GM21529 (cell line): ENCODE data around the gene PIWIL4.

Experiments used
- ATAC-seq: cut with Tn5 transposase; IDR thresholded peaks from one replicate; pipeline ENCODE4 v1.9.1; 2021; ENCODE audit not compliant: unreplicated experiment

PIWIL4 gene

DNA sequence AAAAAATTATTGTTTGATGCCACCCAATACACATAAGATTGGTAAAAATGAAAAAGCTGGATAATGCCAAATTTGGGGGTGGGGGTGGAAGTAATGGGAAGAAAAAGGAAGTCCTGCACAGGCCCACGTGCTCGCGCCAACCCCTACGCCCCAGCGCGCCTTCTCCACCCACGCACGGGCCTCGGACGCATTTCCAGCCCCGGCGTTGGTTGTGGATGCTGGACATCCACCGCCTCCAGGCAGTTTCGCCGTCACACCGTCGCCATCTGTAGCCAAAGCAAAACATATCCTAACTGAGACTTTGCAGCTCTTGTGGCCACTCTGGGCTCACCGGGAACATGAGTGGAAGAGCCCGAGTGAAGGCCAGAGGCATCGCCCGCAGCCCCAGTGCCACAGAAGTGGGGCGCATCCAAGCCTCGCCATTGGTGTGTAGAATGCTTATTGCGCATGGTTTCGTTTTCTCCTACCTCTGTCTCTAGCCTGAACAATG is at the start of gene PIWIL4:
TSS of gene PIWIL4 (plus strand) at position 188 of the 490 bp plus-strand sequence. CDS start at position 339, 151 bp downstream.
- no peak for ATAC-seq

DNA sequence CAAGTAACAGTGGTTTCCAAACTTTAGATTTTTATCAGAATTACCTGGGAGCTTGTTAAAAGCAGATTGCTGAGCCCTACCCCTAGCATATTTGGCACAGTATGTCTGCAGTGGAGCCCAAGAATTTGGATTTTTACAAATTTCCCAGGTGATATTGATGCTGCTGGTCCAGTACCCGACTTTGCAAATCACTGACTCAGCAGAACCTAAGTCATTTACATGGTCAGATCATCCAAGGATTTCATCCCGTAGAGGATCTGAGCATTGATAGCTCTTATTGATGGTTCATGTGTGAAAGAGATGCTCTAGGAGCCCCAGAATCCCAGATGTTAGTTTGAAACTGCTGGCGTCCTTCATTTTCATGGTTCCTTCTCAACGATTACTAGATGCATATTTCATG is 48.9 kb upstream of the PIWIL4 start:
- no peak for ATAC-seq

DNA sequence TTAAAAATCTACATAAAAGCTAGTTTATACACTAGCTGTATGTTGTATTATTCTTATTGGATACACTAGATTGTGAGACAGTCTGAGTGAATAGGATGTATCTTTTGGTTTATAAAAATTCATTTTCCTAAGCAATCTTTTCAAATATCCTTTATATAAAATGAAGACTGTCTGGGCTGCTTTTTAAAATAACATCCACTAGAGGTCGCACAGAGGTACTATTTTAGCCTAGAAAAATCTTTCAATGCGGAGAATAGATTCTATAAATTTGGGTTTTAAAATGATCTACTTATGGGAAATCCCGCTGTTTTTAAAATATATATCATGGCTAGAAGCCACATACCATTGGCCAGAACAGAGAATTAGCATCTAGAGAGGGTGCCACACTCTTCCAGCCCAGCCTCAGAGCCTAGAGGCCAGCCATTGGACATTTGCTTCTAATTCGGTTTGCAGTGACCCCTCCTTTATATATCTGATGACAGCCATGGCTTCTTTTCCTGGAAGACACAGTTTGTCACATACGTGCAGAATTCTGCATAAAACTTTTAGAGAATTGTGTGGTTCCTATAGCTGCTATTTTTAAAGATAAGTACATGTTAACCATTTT is 47.6 kb upstream of the PIWIL4 start:
- ATAC-seq = no peak

DNA sequence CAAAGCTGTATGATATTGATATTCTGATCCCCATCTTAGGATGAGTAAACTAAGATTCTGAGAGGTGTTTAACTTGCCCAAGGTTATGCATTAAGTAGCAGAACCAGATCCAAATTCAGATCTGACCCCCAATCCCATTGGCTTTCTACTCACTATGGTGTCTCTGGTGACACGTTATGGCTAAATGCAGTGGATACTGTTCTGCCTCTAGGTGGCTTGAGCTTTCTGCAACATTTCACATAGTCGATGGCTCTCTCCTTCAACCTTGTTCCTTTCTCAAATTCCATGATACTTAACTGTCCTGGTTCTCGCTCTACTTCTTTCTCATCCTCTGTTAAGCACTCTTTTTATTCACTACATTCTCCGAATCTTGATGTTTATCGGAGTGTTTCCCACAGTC is 45.5 kb upstream of the PIWIL4 start:
- ATAC-seq = peak; percentile 52

GRCh38 chr11:94524341-94524740 is 42.8 kb upstream of the PIWIL4 start:
- ATAC-seq = no peak

GRCh38 chr11:94525546-94526324 is 41.4 kb upstream of the PIWIL4 start:
- ATAC-seq = no peak

DNA sequence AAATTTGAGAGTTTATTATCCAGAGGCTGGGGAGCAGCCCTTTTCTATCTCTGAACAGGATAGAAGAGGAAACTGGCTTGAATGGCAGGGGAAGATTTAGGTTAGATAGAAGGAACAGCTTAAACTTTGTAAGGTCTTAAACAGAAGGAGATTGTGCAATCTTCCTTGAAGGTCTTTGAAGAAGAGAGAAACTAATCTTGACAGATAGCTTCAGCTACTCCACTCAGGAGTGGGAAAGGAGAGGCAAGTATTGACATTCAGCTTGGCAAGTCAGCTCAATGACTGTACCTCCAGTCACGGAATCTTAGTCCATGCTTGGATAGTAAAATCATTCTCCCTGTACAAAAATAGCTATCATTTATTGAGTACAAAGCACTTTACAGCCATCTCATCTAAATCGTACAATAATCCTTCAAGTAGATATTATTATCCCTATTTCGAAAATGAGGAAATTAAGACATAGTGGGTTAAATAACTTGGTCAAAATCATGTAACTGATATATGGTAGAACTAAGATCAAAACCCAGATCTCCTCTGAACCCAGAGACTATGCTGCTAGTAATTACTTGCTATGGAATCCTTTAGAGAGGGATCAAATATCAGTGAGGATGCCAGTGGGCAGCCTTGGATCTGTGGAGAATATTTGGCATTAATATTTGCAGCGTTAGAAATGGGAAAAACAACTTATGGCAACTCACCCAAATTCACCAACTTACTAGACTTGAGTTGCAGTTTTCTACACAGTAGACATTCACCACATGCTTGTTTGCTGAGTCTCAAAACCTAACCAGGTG is 40.3 kb upstream of the PIWIL4 start:
- no peak for ATAC-seq

DNA sequence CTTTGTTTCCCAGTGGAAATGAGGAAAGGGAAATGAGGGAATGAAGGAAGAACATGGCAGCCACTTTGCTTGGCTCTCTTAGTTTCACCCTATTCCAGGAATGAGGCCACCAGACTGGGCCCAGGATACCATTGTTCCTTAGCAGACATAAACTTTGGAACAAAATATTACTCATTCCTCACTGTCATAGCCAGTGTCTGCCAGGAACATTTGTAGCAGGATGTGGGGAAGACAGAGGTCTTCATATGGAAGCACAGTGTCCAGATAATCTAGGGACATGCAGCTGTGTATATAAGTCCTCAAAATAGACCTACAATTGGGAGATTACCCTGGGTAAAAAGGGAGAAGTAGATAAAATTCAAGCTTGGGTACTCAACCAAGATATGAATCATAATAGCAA is 38.6 kb upstream of the PIWIL4 start:
- ATAC-seq = no peak

DNA sequence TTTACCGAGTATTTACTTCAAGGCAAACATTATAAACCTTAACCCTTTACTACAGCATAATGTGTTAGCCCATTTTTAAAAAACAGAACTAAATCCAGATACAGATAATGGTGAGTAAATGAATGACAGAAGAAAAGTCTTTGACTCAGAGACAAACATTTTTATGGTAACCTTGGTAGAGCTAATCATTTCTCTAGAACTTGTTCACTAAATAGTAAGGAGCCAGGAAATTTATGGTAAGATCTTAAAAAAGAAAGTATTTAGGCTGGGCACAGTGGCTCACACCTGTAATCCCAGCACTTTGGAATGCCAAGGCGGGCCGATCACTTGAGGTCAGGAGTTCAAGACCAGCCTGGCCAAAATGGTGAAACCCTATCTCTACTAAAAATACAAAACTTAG is 35.0 kb upstream of the PIWIL4 start:
- ATAC-seq = no peak

GRCh38 chr11:94533206-94533605 is 34.0 kb upstream of the PIWIL4 start:
- ATAC-seq = no peak

- ATAC-seq = no peak
Measured at GRCh38 chr11:94533696-94534630, 33.2 kb upstream of the PIWIL4 start.

DNA sequence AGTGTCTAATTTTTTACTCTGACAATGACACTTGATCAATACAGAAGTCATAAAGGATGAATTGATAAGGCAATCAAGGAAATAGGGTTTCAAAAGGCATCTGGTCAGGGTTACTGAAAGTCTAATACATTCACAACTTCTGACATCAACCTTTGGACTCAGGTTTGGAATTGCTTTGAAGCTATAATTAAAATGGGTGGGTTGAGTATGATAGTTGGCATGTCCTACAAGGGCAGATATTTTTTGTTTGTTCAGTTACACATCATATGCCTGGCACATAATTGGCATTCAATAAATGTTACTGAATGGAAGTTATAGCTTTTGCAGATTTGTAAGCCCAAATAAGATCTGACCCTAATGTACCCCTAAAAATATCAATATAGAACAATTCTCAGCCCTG is 30.8 kb upstream of the PIWIL4 start:
- ATAC-seq = no peak

GRCh38 chr11:94537031-94537600 is 30.1 kb upstream of the PIWIL4 start:
- ATAC-seq = no peak

GRCh38 chr11:94539420-94539819 is 27.7 kb upstream of the PIWIL4 start:
- ATAC-seq = no peak

DNA sequence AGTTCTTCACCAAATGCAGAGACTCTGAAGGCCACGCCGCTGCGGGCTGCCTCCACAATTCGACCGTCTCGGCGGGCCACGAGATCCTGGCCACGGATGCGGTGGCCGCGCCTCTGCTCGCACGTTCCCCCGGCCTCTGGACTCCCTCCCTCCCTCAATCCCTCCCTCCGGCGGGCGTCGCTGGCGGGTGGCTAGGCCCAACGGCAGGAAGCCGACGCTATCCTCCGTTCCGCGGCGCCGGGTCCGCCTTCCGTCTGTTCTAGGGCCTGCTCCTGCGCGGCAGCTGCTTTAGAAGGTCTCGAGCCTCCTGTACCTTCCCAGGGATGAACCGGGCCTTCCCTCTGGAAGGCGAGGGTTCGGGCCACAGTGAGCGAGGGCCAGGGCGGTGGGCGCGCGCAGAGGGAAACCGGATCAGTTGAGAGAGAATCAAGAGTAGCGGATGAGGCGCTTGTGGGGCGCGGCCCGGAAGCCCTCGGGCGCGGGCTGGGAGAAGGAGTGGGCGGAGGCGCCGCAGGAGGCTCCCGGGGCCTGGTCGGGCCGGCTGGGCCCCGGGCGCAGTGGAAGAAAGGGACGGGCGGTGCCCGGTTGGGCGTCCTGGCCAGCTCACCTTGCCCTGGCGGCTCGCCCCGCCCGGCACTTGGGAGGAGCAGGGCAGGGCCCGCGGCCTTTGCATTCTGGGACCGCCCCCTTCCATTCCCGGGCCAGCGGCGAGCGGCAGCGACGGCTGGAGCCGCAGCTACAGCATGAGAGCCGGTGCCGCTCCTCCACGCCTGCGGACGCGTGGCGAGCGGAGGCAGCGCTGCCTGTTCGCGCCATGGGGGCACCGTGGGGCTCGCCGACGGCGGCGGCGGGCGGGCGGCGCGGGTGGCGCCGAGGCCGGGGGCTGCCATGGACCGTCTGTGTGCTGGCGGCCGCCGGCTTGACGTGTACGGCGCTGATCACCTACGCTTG is 23.2 kb upstream of the PIWIL4 start, which contains the start of gene FUT4:
TSS of gene FUT4 (plus strand) at position 227 of the 951 bp plus-strand sequence. CDS start at position 440, 213 bp downstream.
- peak; percentile 86 for ATAC-seq

GRCh38 chr11:94544646-94545263 is 22.4 kb upstream of the PIWIL4 start:
- ATAC-seq = no peak

- no peak for ATAC-seq
Measured at GRCh38 chr11:94545264-94546161, 21.7 kb upstream of the PIWIL4 start.

GRCh38 chr11:94546162-94546470 is 21.1 kb upstream of the PIWIL4 start:
- ATAC-seq = no peak
